RCC 7860 (cell line): Measurements from ENCODE around the gene UGT1A9.
A peak's percentile ranks its signal among the peaks of the same experiment; 100 is the strongest.
"Not testable (repeated sequence)": the region's sequence is repeated elsewhere in the genome, so short reads cannot be mapped to it uniquely, and the experiment has no call there.

Source experiments
- DNase-seq: peaks from one replicate; pipeline ENCODE4 v3.0.0-alpha.2; 2015; ENCODE audit warnings: low spot score
- FAIRE-seq: peaks from 2 replicates; lab custom pipeline; 2012; peaks lifted over from hg19 to GRCh38; lab: Jason Lieb, UNC

UGT1A9 gene

DNA sequence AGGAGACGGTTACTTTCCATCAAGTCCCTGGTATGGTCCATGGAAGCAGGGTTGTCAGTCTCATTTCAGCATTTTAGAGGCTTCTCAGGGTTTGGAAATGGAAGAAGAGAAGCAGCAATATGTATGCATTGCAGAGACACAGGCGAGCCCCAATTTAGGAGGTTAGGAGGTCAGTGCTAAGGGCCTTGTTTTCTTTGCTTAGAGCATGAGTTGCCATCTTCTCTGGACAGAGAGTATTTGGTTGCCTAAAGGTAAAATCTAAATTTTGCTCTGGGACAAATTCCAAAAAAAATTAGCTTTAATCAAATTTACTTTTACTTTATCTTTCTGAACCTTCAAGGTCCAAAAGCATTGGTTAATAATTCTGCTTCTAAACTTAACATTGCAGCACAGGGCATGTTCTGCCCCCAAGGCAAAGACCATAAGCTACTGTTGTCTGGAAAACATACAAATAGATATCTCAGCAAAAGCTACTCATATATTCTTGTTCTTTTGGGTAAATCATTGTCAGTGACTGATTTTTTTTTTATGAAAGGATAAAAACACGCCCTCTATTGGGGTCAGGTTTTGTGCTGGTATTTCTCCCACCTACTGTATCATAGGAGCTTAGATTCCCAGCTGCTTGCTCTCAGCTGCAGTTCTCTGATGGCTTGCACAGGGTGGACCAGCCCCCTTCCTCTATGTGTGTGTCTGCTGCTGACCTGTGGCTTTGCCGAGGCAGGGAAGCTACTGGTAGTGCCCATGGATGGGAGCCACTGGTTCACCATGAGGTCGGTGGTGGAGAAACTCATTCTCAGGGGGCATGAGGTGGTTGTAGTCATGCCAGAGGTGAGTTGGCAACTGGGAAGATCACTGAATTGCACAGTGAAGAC, at the start of gene UGT1A9:
Gene UGT1A9, plus strand, starts transcription at position 609 of the 872 bp plus-strand sequence. Its CDS starts 37 bp downstream, at position 646.
- DNase-seq (no peak), FAIRE-seq (no peak)

DNA sequence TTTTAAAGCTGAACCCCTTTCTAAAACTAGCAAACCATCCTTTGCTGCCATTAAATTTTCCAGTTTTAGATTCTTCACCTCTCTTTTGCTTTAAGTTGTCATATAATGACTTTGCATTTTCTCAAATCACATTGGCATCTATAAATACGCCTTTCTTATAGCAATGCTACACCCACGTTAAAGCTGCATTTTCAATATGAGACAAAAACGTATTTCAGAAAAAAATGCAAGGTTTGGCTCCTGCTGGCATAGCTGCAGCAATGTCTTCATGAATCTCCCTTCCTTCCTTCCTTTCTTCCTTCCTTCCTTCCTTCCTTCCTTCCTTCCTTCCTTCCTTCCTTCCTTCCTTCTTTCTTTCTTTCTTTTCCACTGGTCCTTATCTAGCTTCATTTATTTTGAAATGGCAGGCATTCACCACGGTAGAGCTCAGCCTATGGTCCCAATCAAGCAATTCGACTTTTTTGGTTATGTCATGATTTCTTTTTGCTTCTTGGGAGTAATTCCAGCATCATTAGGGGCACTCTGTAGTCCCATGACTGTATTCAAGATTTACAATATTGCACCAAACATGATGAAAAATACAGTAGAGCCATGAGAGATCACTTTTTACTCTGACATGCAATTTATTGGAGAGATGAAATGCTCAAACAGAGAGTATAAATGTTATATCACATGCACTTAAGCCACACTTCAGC, 44.2 kb upstream of the UGT1A9 start:
- no peak for DNase-seq
- no peak for FAIRE-seq

DNA sequence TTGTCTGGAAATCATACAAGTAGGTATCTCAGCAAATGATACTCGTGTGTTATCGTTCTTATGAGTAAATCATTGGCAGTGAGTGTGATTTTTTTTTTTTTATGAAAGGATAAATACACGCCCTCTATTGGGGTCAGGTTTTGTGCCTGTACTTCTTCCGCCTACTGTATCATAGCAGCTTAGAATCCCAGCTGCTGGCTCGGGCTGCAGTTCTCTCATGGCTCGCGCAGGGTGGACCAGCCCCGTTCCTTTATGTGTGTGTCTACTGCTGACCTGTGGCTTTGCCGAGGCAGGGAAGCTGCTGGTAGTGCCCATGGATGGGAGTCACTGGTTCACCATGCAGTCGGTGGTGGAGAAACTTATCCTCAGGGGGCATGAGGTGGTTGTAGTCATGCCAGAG, 35.4 kb upstream of the UGT1A9 start, which contains the start of gene UGT1A10:
Gene UGT1A10, plus strand, starts transcription at position 143 of the 400 bp plus-strand sequence. Its CDS starts 75 bp downstream, at position 218.
- FAIRE-seq, DNase-seq: not testable (repeated sequence)

DNA sequence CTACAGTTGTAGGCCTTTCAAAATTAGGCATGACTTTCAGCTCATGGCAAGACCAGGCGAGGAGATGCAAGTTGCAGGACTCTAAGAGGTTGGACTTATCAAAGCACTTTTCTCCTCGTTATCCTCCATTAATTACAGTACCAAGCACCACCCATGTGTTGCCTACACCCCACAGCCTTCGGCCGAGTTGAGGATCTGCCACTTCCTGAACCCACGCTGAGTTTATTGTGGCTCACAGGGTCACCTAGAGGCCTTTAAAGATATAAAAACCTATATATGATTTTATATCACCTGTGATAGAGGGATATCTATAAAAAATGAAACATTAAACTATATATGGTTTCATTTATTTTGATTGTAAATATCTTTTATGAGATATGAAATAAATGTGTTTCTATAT, 32.9 kb upstream of the UGT1A9 start:
- FAIRE-seq (peak; percentile 38), DNase-seq (no peak)

DNA sequence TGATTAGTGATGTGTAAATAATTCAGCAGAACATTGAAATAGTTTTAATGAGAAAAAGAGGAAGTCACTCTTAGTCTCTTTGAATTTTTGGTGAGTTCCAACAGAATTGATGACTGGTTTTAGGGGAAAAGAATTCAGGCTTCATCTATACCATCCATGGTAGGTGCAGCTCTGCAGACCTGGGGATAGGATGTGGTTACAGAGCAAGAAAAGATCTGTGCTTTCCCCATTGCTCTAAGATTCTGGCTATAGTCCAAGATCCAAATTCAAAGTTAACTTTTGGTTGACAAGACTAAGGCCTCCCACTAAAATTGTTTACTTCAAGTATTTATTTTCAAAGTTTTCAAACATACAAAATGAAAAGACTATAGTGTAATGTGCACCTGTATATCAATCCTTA, 31.8 kb upstream of the UGT1A9 start:
- no peak for FAIRE-seq
- no peak for DNase-seq

DNA sequence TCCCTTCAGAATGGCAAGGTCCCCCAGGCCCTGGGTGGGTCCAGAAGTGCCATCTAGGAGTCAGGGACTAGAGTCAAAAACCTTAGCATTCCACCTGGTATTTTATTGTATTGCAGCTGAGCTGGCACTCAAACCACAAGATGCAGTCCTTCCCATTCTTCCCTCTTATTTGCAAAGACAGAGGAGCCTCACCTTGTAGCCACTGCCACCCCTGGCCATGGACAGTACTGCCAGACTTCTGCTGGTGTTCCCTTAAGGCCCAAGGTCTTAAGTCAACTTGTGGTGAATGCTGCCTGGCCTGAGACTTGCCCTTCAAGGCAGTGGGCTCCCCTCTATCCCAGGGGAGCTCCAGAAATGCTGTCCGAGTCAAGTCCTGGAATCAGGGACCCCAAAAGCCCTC, 28.6 kb upstream of the UGT1A9 start:
- FAIRE-seq (no peak), DNase-seq (peak; percentile 9)

DNA sequence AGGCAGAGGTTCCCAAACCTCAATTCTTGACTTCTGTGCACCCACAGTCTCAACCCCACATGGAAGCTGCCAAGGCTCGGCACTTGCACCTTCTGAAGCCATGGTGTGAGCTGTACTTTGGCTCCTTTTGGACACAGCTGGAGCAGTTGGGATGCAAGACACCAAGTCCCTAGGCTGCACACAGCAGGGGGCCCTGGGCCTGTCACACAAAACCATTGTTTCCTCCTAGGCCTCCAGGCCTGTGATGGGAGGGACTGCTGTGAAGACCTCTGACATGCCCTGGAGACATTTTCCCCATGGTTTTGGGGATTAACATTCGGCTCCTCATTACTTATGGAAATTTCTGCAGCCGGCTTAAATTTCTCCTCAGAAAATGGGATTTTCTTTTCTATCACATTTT, 25.7 kb upstream of the UGT1A9 start:
- DNase-seq, FAIRE-seq: not testable (repeated sequence)

DNA sequence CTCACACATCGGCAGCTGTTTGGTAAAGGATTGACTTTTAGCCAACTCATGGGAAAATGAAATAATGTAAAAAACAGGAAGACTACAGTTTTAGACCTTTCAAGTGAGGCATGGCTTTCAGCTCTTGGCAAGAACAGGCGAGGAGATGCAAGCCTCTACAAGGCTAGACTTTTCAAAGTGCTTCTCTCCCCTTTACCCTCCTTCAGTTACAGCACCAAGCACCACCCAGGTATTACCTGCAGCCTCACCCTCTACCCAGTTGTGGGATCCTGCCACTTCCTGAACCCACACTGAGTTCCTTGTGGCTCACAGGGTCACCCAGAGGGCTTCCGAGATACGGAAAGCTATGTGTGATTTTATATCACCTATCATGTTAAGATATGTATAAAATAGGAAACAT, 20.7 kb upstream of the UGT1A9 start:
- no peak for FAIRE-seq

DNA sequence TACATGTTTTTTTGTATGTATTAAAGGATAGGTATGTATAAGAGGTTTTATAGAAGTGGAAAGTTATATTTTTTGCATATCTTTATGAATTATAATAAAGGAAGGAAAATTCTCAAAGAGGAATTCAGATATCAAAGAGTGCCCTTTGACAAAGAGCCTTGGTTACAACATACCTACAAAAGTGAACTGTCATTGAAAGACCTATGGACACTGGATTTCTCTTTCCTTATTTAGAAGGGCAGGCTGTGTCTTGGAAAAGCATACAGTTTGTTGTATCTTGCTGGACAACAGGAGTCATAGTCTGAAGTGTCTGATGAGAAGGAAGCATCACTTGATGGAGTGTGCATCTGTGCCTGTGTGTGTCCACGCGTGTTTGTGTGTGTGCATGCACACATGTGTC, 20.3 kb upstream of the UGT1A9 start:
- FAIRE-seq, result no peak
- DNase-seq, result no peak

More for the DNA sequence above, 20.7 kb upstream of the UGT1A9 start:
- DNase-seq, result no peak

DNA sequence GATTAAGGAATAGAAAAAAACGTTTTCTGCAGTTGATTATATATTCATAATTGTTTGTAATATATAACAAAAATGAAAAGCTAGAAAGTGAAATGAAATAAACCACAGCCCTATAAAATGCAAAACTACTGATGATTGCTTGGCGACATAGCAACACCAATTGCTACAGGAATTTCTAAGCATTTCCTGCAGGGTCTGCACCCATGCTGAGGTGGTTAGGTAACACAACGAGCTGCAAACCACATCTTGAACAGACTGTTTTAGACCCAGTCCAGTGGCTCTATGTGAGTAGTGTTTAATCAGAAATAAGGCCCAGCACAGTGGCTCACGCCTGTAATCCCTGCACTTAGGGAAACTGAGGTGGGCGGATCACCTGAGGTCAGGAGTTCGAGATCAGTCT, 17.2 kb upstream of the UGT1A9 start:
- DNase-seq, result no peak
- no peak for FAIRE-seq

DNA sequence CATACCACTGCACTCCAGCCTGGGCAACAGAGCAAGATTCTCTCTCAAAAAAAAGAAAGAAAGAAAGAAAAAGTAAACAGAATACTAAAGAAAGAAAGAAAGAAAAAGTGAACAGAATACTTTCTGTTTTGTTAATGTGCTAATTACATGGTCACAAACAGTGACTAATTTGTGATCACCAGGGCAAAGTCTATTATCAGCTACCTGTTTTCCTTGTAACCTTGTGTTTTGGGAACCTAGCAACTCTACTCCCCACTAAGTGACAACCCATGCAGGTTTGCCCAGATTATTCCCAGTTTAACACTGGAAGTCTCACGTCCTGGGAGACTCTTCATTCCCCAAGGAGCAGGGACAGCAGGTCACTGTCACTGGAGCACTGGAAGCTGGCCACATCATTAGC, 16.7 kb upstream of the UGT1A9 start:
- FAIRE-seq, result no peak
- DNase-seq, result no peak

DNA sequence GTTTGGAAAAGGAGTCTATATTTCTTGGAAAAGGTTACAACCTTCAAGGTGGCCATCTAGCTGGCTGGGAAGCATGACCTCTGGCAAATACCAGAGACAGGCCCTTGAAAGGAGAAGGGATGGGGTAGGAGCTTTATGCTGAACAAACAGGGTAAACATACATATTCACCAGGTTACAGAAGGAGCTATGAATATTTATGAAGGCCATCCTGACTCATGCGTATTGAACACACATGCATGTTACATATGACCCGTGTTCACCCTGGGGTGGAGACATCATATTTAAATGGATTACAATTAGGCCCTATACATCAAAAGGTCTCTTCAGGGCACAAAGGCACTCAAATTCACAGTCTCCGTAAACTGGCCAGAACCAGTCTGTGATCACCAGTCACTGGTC, 15.8 kb upstream of the UGT1A9 start:
- DNase-seq, FAIRE-seq: not testable (repeated sequence)

DNA sequence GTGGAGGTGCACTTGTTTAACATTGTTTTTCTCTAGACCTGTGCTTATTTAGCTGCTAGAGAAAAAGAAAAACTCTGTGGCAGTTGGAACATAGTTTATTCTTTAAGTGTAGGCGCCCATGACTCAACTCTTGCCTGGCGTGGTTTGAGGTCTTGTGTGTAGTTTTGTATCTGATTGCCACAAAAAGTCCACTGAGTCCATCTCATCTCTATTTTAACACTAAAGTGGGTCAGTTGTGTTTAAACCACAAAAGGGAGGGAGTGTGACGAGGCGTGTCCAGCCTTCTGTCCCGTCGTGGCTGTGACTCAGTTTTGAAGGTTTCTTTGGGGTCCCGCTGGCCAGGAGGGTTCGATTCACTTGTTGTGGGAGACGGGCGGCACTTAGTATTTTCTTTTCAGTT, 15.3 kb upstream of the UGT1A9 start:
- peak; percentile 53 for FAIRE-seq
- DNase-seq, result no peak

DNA sequence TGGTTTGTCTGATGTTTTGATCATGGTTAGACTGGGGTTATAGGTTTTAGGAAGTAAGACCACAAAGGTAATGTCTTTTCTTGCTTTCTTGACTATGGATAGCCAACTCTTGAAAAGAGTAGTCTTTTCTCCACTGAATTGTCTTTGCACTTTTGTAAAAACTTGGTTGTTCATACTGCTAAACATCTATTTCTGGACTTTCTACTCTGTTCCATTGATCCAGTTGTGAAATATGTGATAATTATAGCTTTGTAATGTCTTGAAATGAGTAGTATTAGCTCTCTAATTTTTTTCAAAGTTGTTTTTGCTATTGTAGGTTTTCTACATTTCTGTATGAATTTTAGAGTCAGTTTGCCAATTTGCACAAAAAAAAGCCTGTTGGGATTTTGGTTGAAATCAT, 13.1 kb upstream of the UGT1A9 start:
- no peak for FAIRE-seq
- no peak for DNase-seq

DNA sequence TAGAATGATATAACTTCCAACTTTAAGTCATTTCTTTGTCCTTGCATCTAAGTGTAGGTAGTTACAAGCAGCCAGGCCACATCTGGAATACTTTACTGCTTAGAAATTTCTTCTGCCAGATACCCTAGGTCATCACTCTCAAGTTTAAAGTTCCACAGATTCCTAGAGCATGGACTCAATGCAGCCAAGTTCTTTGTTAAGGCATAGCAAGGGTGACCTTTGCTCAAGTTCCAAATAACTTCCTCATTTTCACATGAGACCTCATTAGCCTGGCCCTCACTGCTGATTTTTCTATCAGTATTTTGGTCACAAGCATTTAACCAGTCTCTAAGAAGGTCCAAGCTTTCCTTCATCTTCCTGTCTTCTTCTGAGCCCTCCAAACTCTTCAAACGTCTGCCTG, 7.8 kb upstream of the UGT1A9 start:
- no peak for FAIRE-seq
- DNase-seq, result no peak

DNA sequence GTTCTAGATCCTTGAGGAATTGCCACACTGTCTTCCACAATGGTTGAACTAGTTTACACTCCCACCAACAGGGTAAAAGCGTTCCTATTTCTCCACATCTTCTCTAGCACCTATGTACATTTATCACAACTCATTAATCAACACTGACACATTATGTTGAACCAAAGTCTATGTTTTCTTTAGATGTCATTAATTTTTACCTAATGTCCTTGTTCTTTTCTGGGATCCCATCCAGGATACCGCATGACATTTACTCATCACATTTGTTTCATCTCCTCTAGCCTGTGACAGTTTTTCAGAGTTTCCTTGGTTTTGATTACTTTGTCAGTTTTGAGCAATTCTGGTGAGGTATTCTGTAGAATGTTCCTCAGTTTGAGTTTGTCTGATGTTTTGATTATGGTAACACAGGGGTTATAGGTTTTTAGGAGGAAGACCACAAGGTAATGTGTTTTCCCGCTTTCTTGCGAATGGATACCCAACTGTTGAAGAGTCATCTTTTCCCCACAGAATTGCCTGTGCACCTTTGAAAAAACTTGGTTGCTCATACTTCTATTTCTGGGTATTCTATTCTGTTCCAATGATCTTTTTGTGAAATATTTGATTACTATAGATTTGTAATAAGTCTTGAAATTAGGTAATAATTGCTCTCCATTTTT, 3.0 kb upstream of the UGT1A9 start:
- FAIRE-seq, result peak; percentile 99
- DNase-seq, result peak; percentile 86

DNA sequence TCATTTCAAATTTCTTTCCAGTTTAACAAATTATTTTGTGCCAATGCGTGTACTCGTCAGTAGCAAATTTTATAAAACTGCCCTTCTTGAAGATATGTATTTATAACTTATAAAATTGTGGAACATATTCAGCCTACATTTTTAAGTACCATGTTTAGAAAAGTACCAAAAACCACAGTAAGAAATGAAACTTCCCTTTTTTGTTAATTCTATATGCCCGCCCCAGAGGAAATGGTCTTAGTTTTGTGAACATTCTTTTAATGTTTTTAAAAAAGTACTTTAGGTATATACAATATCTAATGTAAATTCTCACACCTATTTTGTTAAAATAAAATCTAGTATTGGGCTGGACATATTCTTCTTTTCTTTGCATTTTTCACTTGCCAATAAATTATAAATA, 1.2 kb downstream of the UGT1A9 start:
- peak; percentile 59 for FAIRE-seq
- DNase-seq, result no peak

DNA sequence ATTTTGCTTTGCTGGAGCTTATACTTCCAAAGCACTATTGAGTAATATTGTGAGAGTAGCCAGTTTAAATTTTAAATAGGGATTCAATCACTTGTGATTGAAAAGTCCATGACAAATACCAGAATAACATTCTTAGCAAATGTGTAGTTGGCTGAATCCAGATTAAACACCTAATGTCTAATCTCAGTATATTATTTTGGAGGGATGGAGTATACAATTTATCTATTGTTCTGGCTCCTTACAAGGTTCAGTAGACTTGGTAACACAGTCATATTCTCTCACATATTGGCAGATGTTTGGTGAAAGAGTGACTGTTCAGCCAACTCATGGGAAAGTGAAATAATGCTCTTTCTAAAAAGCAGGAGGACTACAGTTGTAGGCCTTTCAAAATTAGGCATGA, 2.2 kb downstream of the UGT1A9 start:
- FAIRE-seq (peak; percentile 80), DNase-seq (no peak)

DNA sequence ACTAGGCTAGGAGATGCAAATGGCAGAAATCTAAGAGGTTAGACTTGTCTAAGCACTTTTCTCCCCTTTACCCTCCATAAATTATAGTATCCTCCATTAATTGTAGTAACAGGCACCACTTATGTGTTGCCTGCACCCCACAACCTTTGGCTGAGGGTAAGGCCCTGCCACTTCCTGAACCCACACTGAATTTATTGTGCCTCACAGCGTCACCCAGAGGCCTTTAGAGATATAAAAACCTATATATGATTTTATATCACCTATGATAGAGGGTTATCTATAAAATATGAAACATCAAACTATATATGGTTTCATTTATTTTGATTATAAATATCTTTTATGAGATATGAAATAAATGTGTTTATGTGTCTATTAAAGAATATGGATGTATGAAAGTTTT, 2.6 kb downstream of the UGT1A9 start:
- DNase-seq (no peak), FAIRE-seq (peak; percentile 51)

DNA sequence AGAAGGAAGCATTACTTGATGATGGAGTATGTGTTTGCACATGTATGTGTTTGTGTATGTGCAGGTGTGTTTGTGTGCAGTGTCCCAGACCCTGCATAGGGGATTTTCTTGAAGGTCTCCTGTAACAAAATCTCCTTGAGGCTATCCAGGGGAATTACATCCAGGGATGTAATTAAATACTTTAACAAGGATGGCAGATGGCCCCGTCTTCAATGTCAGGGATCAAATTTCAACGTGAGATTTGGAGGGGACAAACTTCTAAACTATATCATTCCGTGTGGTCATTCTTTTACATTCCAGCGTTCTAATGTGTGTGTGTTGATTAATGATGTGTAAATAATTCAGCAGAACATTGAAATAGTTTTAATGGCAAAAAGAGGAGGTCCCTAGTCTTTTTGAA, 3.3 kb downstream of the UGT1A9 start:
- FAIRE-seq, result no peak

DNA sequence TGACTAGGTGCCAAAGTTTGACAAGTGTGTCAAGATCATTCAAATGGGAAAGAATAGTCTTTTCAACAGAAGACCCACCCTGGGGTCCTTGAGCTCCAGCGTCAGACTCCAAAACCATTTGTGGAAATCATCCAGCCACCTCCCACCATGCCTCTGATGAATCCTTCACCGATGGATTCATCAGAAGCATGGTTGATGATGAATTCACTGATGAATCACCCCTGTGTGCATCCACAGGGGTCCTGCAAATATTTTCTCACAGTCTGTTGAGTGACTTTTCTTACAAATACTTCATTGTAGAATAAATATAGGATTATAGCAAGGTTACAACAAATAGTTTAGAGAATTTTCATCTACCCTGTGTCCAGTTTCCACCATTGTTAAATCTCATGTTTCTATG, 4.3 kb downstream of the UGT1A9 start:
- peak; percentile 93 for FAIRE-seq
- DNase-seq, result peak; percentile 72

More for the DNA sequence above, 3.3 kb downstream of the UGT1A9 start:
- DNase-seq, result no peak
